Heart left ventricle (tissue), 16 donors: ENCODE results near the gene PKM. TPM values are rescaled to one million over a fixed set of nuclear protein-coding genes. Genes with fewer than 3 reads are reported as not detected.

Experiments
- ATAC-seq, 4 donors: fragments of 200-7000 bp; cut with Tn5 transposase; one replicate each; pipeline ENCODE4 v1.9.1; 2020 to 2022; ENCODE audit warnings: moderate library complexity in 4 of 4, mild to moderate bottlenecking in 3 of 4, moderate number of reproducible peaks in 1 of 4
- DNase-seq, 5 donors: peaks; one replicate each; pipeline ENCODE4 v3.0.0-alpha.2; 2020
- H3K27ac ChIP-seq, 12 donors: fragments of 200-600 bp; sonication (generic) in 4 of 12; one replicate each; pipeline versions ENCODE4 v1.5.0 to v1.8.0; 2016 to 2022; ENCODE audit warnings: mild to moderate bottlenecking in 2 of 12
- H3K27me3 ChIP-seq, 9 donors: fragments of 200-600 bp; sonication (generic) in 2 of 9; one replicate each; pipeline versions ENCODE4 v1.5.1 to v1.8.0; 2016 to 2022; ENCODE audit warnings: mild to moderate bottlenecking in 3 of 9
- H3K36me3 ChIP-seq, 9 donors: fragments of 200-600 bp; sonication (generic) in 2 of 9; one replicate each; pipeline versions ENCODE4 v1.5.0 to v1.8.0; 2018 to 2022; ENCODE audit warnings: mild to moderate bottlenecking in 2 of 9
- H3K4me1 ChIP-seq, 12 donors: fragments of 200-600 bp; sonication (generic) in 4 of 12; one replicate each; pipeline versions ENCODE4 v1.5.0 to v1.8.0; 2016 to 2022; ENCODE audit warnings: mild to moderate bottlenecking in 3 of 12
- H3K4me3 ChIP-seq, 12 donors: fragments of 200-600 bp; sonication (generic) in 4 of 12; one replicate each; pipeline versions ENCODE4 v1.5.0 to v1.8.0; 2017 to 2022; ENCODE audit warnings: mild to moderate bottlenecking in 9 of 12, moderate library complexity in 4 of 12
- H3K9me3 ChIP-seq, 12 donors: fragments of 200-600 bp; sonication (generic) in 4 of 12; one replicate each; pipeline versions ENCODE4 v1.5.0 to v1.8.0; 2016 to 2022; ENCODE audit warnings: mild to moderate bottlenecking in 1 of 12
- CTCF ChIP-seq, 12 donors: fragments of 200-600 bp; sonication (generic) in 4 of 12; IDR thresholded peaks; one replicate each; pipeline versions ENCODE4 v1.5.0 to v1.8.0; 2018 to 2022; ENCODE audit warnings: antibody characterized with exemption in 12 of 12, mild to moderate bottlenecking in 5 of 12
- POLR2A ChIP-seq, 2 donors: fragments of 450-650 bp; IDR thresholded peaks; one replicate each; pipeline ENCODE4 v1.6.1; 2017; ENCODE audit warnings: antibody characterized with exemption in 2 of 2, mild to moderate bottlenecking in 2 of 2, moderate library complexity in 2 of 2
- WGBS, 4 donors: extraction: QIAGEN DNeasy Blood & Tissue Kit in 2 of 4; methylation state at CpG; one replicate each; pipeline versions ENCODE4 v1.1.5 to v1.1.7; 2013 to 2018; 5-methylcytosine and 5-hydroxymethylcytosine counted together
- intact Hi-C, 10 donors: fragments of 100-400 bp; cut with DNase I; formaldehyde crosslinking; loops; one replicate each; pipeline versions ENCODE4 v1.11.1 to v1.14.2; 2022
- polyA plus RNA-seq, 2 donors: library from polyadenylated mRNA; stranded (reverse); fragments of 200-250 nt; gene quantifications; one replicate each; pipeline ENCODE4 v1.2.3, GENCODE V29; 2013
- total RNA-seq, 9 donors: library from RNA; depleted of rRNA in 2 of 9; stranded (reverse); fragments of >200 nt in 2 of 9; fragmentation: NEBNext Ultra II Directional in 3 of 9; extraction: Animal tissue kit (Norgen Biotek cat#: 25700) in 3 of 9; gene quantifications; one replicate each; pipeline versions ENCODE4 v1.1.0 to v1.2.4, GENCODE V29; 2016 to 2023
- donor health status: ischemic (EF 13 %, LVEDD 7.1; RV severe dilation, severe dysfunction).
- donor health status: healthy with polysubstance abuse.
- donor health status: DM: no; HTN: yes; CAD: no.
- donor health status: DM: no; HTN: no; CAD: no.
- donor health status: ischemic (EF 25% LVEDD 6.9; RV normal size, moderate dysfunction).
- donor health status: ischemic (EF 25% LVEDD 5.7; RV mildly dilated, moderate dysfunction).
- donor health status: healthy.
- donor health status: DM: yes; HTN: yes; CAD: no.
- donor health status: ischemic (EF 35%, LVEDD 5.7; RV mildly dilated, moderate dysfunction).
- donor health status: nonischemic (EF 11% LVEDD 7.7; RV severe dilation, severe dysfunction).
- donor health status: DM: yes; HTN: yes; CAD: no.
- donor health status: PGD.
- donor health status: ischemic (EF 29% LVEDD 5.4; RV normal size, mild dysfunction).
- donor health status: nonischemic (EF 23%, LVEDD 6.1; RV moderate dilation, normal function).

PKM gene
- total and polyA plus RNA-seq, 11 donors = 602 to 1,279 (median 921) TPM

DNA sequence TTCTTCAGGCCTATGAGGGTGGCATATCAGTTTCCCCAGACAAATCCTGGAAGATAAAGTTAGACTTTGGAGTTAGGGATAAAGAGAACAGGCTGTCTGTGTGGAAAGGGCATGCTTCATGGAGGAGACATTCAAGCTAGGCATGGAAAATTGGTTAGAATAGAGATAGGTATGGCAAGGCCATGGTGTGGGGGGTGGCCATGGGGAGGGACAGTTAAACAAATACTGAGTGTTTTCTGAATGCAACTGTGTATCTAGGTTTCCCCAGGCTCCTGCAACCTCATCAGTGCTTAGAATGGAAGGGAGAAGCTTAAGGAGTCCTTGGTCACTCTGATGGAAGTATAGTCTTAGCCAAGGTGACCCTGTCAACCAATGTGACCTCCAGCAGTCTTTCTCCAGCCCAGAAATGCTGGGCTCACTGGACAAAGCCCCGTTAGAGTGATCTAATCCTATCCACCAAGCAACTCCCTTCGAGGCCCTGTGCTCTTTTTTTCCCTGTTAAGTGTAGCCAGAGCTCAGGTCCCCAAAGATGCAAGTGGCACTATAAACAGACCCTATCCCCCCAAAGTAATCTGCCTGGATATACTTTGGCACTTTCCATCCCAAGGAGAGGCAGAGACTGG, 5.5 kb upstream of the PKM start:
- TF ChIP-seq CTCF (IDR thresholded peaks at IDR 0.05) (no peak), POLR2A (IDR thresholded peaks at IDR 0.05) (no peak)
- no peaks in the 10 kb centered on the region for H3K9me3 ChIP-seq
- intact Hi-C loops = loop anchor here in 1 of 10 donors (5.0 kb wide), 1 partner anchor 34 kb away; no protein-coding TSS in a partner anchor
- WGBS, 4 donors = 86 to 94% (median 90%) methylated on average over 2 of the region's 2 CpGs
- H3K27me3 ChIP-seq = no peaks in the 10 kb centered on the region
- H3K27ac ChIP-seq = peak overlapping the region in 2 of 12 donors; percentile 1 to 74
- H3K4me1 ChIP-seq = peaks cover 0 to 38% (median 11%) of the 10 kb centered on the region in 12 donors
- H3K4me3 ChIP-seq = peak overlapping the region in 1 of 12 donors; percentile 36
- DNase-seq (no peak), ATAC-seq (no peak)
- H3K36me3 ChIP-seq = peaks cover 0 to 35% (median 19%) of the 10 kb centered on the region in 9 donors

- H3K27me3 ChIP-seq = no peaks in the 10 kb centered on the region
- intact Hi-C loops = loop anchor here in 1 of 10 donors (5.0 kb wide), 1 partner anchor 33 kb away; no protein-coding TSS in a partner anchor
- no peak for DNase-seq
- peaks cover 0 to 38% (median 11%) of the 10 kb centered on the region in 12 donors for H3K4me1 ChIP-seq
- no peaks in the 10 kb centered on the region for H3K9me3 ChIP-seq
- 89 to 100% (median 97%) methylated on average over 4 of the region's 4 CpGs for WGBS, 4 donors
- no peak for ATAC-seq
- TF ChIP-seq CTCF (IDR thresholded peaks at IDR 0.05) (no peak), POLR2A (IDR thresholded peaks at IDR 0.05) (no peak)
- H3K4me3 ChIP-seq = no peak overlapping the region
- H3K36me3 ChIP-seq = peaks cover 0 to 24% (median 7%) of the 10 kb centered on the region in 9 donors
- H3K27ac ChIP-seq = no peak overlapping the region
Observed at GRCh38 chr15:72235298-72235697, 4.3 kb upstream of the PKM start.

DNA sequence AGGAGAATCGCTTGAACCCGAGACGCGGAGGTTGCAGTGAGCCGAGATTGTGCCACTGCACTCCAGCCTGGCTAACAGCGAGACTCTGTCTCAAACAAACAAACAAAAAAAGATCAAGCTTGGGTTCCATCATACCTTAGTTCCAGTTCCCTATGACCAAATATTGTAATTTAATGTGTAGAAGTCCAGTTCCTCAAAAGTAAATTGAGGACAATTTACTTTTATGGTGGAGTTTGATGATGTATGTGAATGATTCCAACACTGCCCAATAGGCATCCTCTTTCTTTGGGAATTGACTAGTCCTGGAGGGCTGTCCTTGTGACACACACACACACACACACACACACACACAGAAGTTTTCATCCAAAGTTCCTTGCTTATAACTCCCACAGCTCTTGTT, 2.8 kb upstream of the PKM start:
- WGBS, 4 donors = 97 to 98% (median 98%) methylated on average over 6 of the region's 6 CpGs
- H3K27ac ChIP-seq = no peak overlapping the region
- H3K4me3 ChIP-seq = no peak overlapping the region
- no peak for TF ChIP-seq POLR2A (IDR thresholded peaks at IDR 0.05)
- no peak for TF ChIP-seq CTCF (IDR thresholded peaks at IDR 0.05)
- no peaks in the 10 kb centered on the region for H3K27me3 ChIP-seq
- ATAC-seq = no peak
- DNase-seq = no peak
- H3K9me3 ChIP-seq = no peaks in the 10 kb centered on the region
- peaks cover 0 to 10% (median 0%) of the 10 kb centered on the region in 9 donors for H3K36me3 ChIP-seq
- intact Hi-C loops = loop anchor here in 3 of 10 donors (5.0 kb wide), 2 partner anchors 36 to 39 kb away; partner anchors contain the start of genes PARP6 (in 3 of the 3) and GRAMD2A (in 1 of the 3)
- peaks cover 2 to 46% (median 19%) of the 10 kb centered on the region in 12 donors for H3K4me1 ChIP-seq

GRCh38 chr15:72231833-72232478, 966 bp upstream of the PKM start:
- intact Hi-C loops = loop anchor here in 6 of 10 donors (1.0 to 5.0 kb wide), 6 partner anchors 29 to 41 kb away; partner anchors contain the start of genes PARP6 (in 5 of the 6) and GRAMD2A (in 1 of the 6)
- WGBS, 4 donors = 2 to 4% (median 3%) methylated on average over 16 of the region's 16 CpGs
- Histone ChIP-seq H3K36me3 (no peaks in the 10 kb centered on the region), H3K4me1 (peaks cover 4 to 49% (median 35%) of the 10 kb centered on the region in 12 donors), H3K9me3 (no peaks in the 10 kb centered on the region), H3K4me3 (peak overlapping the region; percentile 73 to 99 (median 89)), H3K27me3 (no peaks in the 10 kb centered on the region), H3K27ac (peak overlapping the region; percentile 95 to 100 (median 99))
- DNase-seq (peak in 3 of 5 donors; percentile 38 to 68 (median 41)), ATAC-seq (peak in 3 of 4 donors; percentile 5 to 36 (median 18))
- TF ChIP-seq POLR2A (IDR thresholded peaks at IDR 0.05) = no peak
- TF ChIP-seq CTCF (IDR thresholded peaks at IDR 0.05) = no peak
